Fibroblast of skin of back (primary cell): Measurements from ENCODE around the gene TGFBR3.

Source experiments
- DNase-seq: peaks from one replicate; pipeline ENCODE4 v3.0.0-alpha.2; 2013

Gene TGFBR3

DNA sequence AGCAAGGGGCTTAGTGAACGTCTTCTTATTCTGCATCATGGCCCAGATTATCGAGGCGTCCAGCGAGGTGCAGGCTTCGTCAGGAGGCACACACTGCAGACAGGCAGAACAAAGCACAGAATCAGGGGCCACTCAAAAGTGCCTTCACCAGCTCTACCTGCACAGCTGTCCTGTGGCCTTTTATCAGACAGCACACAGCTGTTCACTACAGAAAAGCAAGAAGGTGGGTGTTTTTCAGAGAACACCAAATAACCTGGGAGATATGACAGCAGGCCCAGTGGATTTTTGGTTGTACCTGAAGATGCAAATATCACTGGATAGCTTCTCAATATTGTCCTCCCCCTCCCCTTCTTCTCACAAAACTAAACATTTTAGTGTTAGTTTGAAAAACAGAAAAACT is 177.3 kb downstream of the TGFBR3 start:
- DNase-seq: no peak

- DNase-seq: no peak
Measured at GRCh38 chr1:91707890-91708218, 178.1 kb downstream of the TGFBR3 start.

GRCh38 chr1:91707114-91707889 is 178.6 kb downstream of the TGFBR3 start:
- DNase-seq: no peak

- DNase-seq: no peak
Measured at GRCh38 chr1:91706140-91706957, 179.6 kb downstream of the TGFBR3 start.

DNA sequence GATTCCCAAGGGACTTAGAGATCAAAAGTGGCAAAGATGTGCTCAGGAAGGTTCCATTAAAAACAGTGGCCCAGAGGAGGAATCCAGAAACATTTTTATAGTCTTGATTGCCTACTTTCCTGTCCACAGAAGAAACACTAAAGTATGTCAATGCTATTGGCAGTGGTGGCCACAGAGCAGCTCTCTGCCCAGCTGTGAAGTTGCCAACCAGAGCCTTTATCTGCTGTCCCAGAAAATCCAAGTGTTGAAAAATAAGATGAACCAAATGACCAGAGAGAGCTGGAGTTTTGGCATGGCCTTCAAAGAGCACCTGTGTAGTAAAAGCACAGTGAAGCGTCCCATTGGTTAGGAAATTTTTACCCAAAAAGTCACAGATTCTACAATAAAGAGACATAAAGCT is 181.2 kb downstream of the TGFBR3 start:
- DNase-seq: no peak

GRCh38 chr1:91703095-91703494 is 182.9 kb downstream of the TGFBR3 start:
- DNase-seq: no peak

GRCh38 chr1:91701472-91701869 is 184.5 kb downstream of the TGFBR3 start:
- DNase-seq: no peak

- DNase-seq: peak; percentile 89
Measured at GRCh38 chr1:91700771-91701471, 185.0 kb downstream of the TGFBR3 start.

- peak; percentile 91 for DNase-seq
Measured at GRCh38 chr1:91700332-91700731, 185.6 kb downstream of the TGFBR3 start.

DNA sequence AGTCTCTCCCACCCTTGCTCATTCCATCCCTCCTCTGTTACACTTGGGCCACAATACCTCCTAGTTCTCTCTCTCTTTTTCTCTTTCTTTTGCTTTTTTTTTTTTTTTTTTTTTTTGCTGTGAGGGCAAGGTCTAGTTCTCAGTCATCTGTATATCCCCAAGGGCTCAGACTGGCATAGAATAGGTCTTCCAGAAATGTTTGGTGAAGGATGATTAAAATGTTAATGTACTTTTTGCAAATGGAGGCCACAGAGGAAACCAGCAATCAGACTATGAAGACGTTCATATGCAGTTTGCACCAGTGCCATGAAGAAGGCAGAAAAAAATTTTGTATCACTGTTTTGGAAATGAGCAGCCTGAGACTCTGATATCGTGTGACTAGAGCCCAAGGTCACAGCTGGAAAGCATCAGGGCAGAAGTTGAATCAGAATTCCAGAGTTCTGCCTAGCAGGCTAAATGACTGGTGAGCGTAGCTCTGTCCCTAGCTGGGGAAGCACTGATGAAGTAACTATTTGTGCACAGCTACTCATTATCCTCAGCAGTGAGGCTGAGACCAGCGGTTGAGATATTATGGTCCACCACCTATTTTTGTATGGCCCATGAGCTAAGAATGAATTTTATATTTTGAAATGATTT is 186.5 kb downstream of the TGFBR3 start:
- peak; percentile 95 for DNase-seq

DNA sequence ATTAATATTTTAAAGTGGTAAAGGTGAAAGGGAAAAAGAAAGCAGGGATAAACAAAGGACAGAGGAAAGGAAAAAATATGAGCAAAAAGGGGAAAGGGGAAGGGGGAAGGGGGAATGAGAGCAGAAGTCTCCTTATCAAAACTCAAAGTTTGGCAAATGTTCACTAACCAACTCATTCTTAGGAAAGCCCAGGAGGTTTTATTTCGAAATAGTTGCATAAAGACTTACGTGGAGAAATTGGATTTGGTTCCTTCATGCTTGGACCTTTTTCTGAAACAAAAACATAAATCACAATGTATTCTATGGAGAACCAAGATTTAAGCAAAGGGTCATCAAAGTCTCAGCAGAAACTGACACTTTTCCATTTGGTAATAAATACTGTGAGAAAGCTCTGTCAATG is 188.1 kb downstream of the TGFBR3 start:
- peak; percentile 39 for DNase-seq

- DNase-seq: no peak
Measured at GRCh38 chr1:91697416-91697815, 188.5 kb downstream of the TGFBR3 start.

- no peak for DNase-seq
Measured at GRCh38 chr1:91696321-91696720, 189.6 kb downstream of the TGFBR3 start.

DNA sequence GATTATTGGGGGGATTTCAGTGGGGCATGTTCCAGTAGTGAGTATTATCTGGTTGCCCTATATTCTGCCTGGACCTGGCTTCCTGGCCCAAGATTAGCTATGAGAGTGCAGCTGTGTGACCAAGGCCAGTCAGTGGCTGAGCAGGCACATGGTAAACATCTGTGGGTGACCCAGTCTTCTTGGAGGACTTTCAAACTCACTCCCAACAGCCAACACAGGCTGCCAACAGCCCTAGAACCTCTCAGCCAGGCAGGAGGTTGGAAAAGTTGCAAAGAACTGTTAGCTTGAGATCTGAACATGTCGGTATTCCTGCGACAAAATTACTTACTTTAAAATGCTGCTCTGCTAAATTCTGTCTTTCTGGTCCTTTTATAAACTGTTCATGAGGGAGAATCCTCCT is 192.4 kb downstream of the TGFBR3 start:
- DNase-seq: no peak

GRCh38 chr1:91691525-91691924 is 194.4 kb downstream of the TGFBR3 start:
- DNase-seq: no peak

- DNase-seq: no peak
Measured at GRCh38 chr1:91689641-91690481, 196.1 kb downstream of the TGFBR3 start.

- DNase-seq: no peak
Measured at GRCh38 chr1:91687452-91687851, 198.5 kb downstream of the TGFBR3 start.

DNA sequence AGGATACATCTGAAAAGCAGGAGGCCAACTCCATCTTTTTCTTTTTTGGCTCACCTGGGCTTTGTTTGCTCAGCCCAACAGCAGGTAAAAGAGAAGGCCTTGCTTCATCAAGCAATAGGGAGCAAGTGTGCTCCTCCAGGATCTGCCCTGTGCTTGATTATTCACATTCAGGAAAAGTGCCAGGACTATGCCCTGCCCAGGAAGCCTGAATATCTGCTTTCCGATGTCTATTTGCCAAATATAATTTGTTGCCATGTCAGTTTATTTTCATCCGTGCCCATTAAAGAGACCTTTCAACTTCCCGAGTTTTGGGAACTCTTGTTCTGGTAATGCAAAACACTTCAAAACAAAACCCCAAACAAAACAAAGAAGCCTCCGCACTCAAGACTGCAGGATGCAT is 200.0 kb downstream of the TGFBR3 start:
- no peak for DNase-seq

GRCh38 chr1:91684481-91685196 is 201.3 kb downstream of the TGFBR3 start:
- no peak for DNase-seq

DNA sequence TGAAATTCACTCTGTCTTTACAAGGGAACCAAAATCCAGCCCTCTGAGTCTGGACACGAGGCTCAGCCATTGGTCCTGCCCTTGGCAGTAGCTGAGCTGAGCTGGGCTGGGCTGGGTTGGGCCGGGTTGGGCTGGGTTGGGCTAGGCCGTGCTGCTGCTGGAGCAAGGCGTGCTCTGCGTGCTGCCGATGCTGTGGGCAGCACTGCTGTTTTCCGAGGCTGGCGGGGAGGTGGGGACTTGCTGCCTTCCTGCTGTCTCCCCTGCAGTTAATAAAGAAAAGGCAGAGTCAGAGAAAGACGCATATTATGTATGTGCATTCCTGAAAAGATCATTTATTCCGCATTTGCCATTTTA is 202.4 kb downstream of the TGFBR3 start:
- peak; percentile 18 for DNase-seq

- DNase-seq: no peak
Measured at GRCh38 chr1:91682882-91683597, 202.9 kb downstream of the TGFBR3 start.
